Activated naive CD8-positive, alpha-beta T cell treated with anti-CD3 and anti-CD28 coated beads, Interleukin-2, amount 50 U/mL, for 24 hours (primary cell): ENCODE results near the gene MAP7D3.
A peak's percentile ranks its signal among the peaks of the same experiment; 100 is the strongest.
"Not testable (repeated sequence)": the region's sequence is repeated elsewhere in the genome, so short reads cannot be mapped to it uniquely, and the experiment has no call there.

Experiments
- ATAC-seq: fragments of 150-1000 bp; cut with Tn5 transposase; one replicate; pipeline ENCODE4 v1.10.0; 2021
- DNase-seq: peaks from one replicate; pipeline ENCODE4 v3.0.0; 2021
- H3K27ac Mint-ChIP-seq: one replicate; pipeline ENCODE4 v1.8.0; 2021; ENCODE audit warnings: mild to moderate bottlenecking, mixed read lengths
- H3K27me3 Mint-ChIP-seq: one replicate; pipeline ENCODE4 v1.8.0; 2021; ENCODE audit warnings: mixed read lengths
- H3K36me3 Mint-ChIP-seq: one replicate; pipeline ENCODE4 v1.8.0; 2021; ENCODE audit warnings: low read depth, mixed read lengths
- H3K4me1 Mint-ChIP-seq: one replicate; pipeline ENCODE4 v1.8.0; 2021; ENCODE audit warnings: mixed read lengths
- H3K4me3 Mint-ChIP-seq: one replicate; pipeline ENCODE4 v1.8.0; 2021; ENCODE audit warnings: mild to moderate bottlenecking, moderate library complexity, mixed read lengths
- H3K9me3 Mint-ChIP-seq: one replicate; pipeline ENCODE4 v1.8.0; 2021; ENCODE audit warnings: mixed read lengths

Gene MAP7D3

DNA sequence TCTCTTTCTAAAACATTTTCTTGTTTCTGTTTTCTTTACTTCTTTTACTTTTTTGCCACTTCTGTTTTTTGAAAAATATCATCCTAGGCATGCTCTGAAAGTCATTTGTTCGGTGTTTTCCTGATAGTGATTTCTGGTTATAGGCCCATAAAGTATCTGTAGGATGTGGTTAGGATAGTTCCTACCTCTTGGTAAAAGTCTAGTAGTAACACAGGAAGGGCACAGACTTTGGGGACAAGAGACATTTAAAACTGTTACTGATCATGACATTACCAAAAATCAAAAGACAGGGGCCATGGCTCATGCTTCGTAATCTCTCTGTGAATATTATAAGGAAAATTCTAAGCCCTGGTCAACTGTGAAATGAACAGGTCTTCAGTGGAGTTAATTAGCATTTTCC is 59.1 kb downstream of the MAP7D3 start:
- Mint-ChIP-seq H3K27me3 (no peaks in the 10 kb centered on the region), H3K4me3 (no peak overlapping the region), H3K4me1 (peaks cover 28% of the 10 kb centered on the region), H3K36me3 (peaks cover 3% of the 10 kb centered on the region), H3K27ac (peak overlapping the region; percentile 52), H3K9me3 (no peaks in the 10 kb centered on the region)
- DNase-seq (no peak), ATAC-seq (peak; percentile 36)

DNA sequence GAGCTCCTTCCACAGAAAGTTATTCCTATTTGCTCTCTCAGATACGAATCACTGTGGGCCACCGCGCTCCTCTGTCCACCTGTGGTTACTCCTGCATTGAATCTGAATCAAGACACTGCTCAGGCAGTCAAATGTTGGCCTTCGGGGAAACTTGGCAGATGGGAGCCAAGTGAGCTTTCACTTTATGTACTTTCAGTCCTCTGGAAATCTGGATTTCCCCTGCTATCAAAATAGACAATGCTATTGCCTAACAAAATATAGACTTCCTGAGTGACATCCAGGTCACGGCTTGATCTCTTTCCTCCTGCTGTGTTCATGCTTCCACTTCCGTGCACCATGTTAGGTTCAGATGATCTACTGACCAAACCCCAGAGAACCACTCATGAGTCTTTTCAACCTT is 60.0 kb downstream of the MAP7D3 start:
- no peak for DNase-seq
- Mint-ChIP-seq H3K36me3 (peaks cover 3% of the 10 kb centered on the region), H3K4me1 (peaks cover 28% of the 10 kb centered on the region), H3K4me3 (no peak overlapping the region), H3K27me3 (no peaks in the 10 kb centered on the region), H3K9me3 (no peaks in the 10 kb centered on the region), H3K27ac (no peak overlapping the region)
- ATAC-seq: no peak

DNA sequence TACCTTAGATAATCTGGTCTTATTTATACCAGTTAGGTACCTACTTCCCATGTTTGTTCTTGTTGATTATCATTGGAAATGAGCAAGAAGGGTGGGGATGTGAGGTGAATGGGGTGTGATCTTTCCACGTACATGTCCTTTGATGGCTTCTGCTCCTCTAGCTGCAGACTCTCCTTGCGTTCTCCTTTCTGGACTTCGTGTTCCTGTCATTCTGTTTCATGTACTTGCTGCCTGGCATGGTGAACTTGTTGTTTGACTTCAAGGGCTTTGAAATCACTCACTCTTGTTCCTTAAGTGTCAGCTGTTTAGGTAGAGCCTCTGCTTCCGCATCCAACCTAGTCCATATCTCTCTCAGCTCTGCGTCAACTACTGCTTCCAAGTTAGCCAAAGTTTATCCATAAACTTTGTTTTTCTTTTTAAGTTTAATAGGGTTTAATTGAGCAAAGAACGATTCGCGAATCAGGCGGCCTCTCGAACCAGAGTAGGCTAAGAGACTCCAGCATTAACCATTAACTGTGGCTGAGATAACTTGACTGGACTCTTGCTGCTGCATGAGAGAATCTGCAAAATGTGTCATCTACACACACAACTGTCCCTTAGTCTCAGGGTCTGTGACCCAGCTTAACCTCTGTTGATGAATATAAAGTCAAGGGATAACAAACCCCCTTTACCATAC is 61.0 kb downstream of the MAP7D3 start:
- Mint-ChIP-seq H3K27ac (no peak overlapping the region), H3K4me1 (peaks cover 34% of the 10 kb centered on the region), H3K36me3 (peaks cover 3% of the 10 kb centered on the region), H3K9me3 (no peaks in the 10 kb centered on the region), H3K4me3 (no peak overlapping the region), H3K27me3 (no peaks in the 10 kb centered on the region)
- no peak for DNase-seq
- ATAC-seq: no peak

DNA sequence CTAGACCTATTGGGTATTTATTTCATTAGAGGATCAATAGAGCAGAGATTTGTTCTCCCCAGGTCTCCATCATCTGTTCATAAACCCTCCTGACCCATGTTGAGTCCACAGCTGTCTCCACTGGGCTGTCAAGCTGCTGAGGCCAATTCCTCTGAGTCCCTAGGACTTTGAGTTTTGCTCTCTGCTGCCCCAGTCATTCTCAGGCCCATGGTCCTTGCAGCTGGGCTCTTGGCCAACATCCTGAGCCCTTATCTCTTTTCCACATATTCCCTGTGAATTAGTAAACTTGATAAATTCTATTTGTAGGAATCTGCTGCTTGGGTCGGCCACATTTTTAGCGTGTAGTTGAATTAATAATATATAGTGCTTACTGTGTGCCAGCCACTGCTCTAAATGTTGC is 62.0 kb downstream of the MAP7D3 start:
- DNase-seq: no peak
- Mint-ChIP-seq H3K36me3 (peaks cover 3% of the 10 kb centered on the region), H3K4me3 (no peak overlapping the region), H3K27ac (no peak overlapping the region), H3K27me3 (no peaks in the 10 kb centered on the region), H3K4me1 (peaks cover 34% of the 10 kb centered on the region), H3K9me3 (no peaks in the 10 kb centered on the region)
- ATAC-seq: no peak

DNA sequence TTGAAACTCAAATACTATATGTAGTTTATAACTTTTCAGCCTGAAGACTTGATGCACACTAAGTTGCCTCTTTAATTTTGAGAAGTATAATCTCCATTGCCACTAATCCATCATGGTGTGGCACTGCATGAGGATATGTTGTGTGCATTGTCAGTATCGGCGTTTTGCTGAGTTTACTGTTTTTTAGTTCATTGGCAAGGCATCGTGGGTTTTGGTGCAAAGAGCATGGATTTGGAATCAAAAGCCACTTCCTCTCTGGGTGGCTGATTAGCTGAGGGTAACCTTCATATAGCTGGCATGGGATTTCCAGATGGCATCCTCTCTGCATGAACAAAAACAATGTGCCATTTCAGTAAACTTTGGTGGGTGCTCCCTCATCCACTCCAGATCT is 65.2 kb downstream of the MAP7D3 start:
- ATAC-seq (no peak), DNase-seq (no peak)
- peaks cover 8% of the 10 kb centered on the region for H3K4me1 Mint-ChIP-seq

DNA sequence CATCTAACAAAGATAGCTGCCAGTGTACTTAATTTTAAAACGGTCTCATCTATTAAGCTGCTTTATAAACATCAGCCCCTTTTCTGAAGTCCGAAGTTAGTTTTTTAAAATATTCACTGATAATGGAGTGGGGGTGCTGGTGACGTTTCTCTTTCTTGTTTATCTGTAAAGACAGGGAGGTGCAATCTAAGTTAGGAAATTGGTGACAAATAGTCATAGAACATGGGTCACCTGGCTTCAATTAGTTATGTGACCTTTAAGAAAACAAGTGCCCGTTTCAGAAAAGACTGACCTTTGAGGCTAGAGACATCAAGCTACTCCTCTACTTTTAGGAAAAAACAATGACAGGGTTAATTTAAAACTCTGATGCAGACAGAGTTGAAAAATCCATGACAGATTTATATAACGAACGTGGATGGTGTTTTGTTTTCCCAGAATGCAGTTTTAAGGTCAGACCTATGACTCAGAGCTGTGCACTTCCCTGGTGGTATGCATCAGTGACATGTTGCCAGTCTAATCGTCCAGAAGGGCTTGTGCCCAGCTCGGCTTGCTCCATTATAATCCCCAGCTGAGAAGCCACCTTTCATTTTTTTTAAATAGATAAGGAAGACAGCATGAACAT is 65.7 kb downstream of the MAP7D3 start:
- no peak for DNase-seq
- ATAC-seq: no peak
- no peaks in the 10 kb centered on the region for H3K36me3 Mint-ChIP-seq
- no peaks in the 10 kb centered on the region for H3K27me3 Mint-ChIP-seq
- H3K4me3 Mint-ChIP-seq: no peak overlapping the region
- peaks cover 6% of the 10 kb centered on the region for H3K4me1 Mint-ChIP-seq
- no peak overlapping the region for H3K27ac Mint-ChIP-seq
- no peaks in the 10 kb centered on the region for H3K9me3 Mint-ChIP-seq

More for the DNA sequence above, 65.2 kb downstream of the MAP7D3 start:
- no peaks in the 10 kb centered on the region for H3K9me3 Mint-ChIP-seq
- H3K27me3 Mint-ChIP-seq: no peaks in the 10 kb centered on the region
- H3K27ac Mint-ChIP-seq: no peak overlapping the region
- no peaks in the 10 kb centered on the region for H3K36me3 Mint-ChIP-seq
- no peak overlapping the region for H3K4me3 Mint-ChIP-seq

DNA sequence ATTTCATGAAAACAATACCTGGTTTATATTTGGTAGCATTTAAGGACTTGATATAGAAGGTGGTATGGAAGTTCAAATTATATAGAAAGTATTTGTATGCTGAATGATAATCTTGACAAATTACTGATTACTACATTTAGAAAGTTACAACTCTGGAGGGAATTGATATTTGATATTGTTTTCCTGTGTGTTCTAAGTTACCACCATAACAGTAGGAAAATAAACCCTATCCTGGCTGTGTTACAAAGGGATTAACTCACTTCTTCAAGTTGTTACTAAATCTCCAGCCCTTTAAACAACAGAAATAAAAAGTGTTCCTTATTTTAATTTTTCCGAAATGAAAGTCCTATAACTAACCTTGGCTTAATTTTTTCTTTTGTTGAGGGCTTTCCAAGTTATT is 67.3 kb downstream of the MAP7D3 start:
- DNase-seq: no peak

DNA sequence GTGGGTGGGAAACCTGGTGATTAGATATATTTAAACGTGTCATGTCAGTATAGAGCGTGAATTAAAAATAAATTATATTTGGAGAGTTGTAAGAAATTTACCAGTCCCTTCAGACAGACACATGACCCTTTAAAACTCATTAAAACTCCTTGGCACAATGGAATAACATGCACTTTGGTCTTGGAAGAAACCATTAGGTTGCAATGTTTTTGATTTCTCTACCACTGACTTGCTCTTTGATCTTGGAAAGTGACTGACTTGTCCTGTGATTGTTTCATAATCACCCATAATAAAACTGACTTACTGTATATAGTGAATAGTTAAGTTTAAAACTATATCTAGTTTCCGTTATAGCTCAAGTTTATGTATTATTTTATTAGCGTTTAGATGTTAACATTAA is 68.0 kb downstream of the MAP7D3 start:
- no peaks in the 10 kb centered on the region for H3K36me3 Mint-ChIP-seq
- no peaks in the 10 kb centered on the region for H3K27me3 Mint-ChIP-seq
- no peaks in the 10 kb centered on the region for H3K9me3 Mint-ChIP-seq
- ATAC-seq (no peak), DNase-seq (no peak)
- peaks cover 6% of the 10 kb centered on the region for H3K4me1 Mint-ChIP-seq
- no peak overlapping the region for H3K4me3 Mint-ChIP-seq
- H3K27ac Mint-ChIP-seq: no peak overlapping the region

More for the DNA sequence above, 67.3 kb downstream of the MAP7D3 start:
- Mint-ChIP-seq H3K4me3 (no peak overlapping the region), H3K36me3 (no peaks in the 10 kb centered on the region), H3K4me1 (peaks cover 6% of the 10 kb centered on the region), H3K27me3 (no peaks in the 10 kb centered on the region), H3K9me3 (no peaks in the 10 kb centered on the region), H3K27ac (no peak overlapping the region)
- no peak for ATAC-seq

DNA sequence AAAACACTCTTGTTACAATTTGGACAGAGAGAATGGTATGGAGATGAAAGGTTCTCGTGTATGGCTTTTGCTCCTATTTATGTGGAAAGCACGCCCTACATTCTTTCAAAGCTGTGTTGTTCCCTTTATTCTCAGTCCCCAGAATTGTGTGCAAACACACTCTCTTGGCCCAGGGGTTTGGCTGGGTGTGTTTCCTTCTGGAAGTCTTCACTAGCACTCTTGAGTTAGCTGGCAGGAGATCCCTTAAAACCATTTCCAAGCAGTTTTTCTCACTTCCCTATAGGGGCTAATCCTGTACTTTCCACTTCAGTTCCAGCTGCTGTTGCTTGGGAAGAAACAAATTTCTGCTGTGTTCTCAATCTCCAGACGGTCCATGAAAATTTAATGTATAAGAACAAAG is 68.8 kb downstream of the MAP7D3 start:
- DNase-seq (no peak), ATAC-seq (no peak)
- Mint-ChIP-seq H3K4me3 (no peak overlapping the region), H3K27me3 (no peaks in the 10 kb centered on the region), H3K36me3 (no peaks in the 10 kb centered on the region), H3K4me1 (peaks cover 6% of the 10 kb centered on the region), H3K9me3 (no peaks in the 10 kb centered on the region), H3K27ac (no peak overlapping the region)

DNA sequence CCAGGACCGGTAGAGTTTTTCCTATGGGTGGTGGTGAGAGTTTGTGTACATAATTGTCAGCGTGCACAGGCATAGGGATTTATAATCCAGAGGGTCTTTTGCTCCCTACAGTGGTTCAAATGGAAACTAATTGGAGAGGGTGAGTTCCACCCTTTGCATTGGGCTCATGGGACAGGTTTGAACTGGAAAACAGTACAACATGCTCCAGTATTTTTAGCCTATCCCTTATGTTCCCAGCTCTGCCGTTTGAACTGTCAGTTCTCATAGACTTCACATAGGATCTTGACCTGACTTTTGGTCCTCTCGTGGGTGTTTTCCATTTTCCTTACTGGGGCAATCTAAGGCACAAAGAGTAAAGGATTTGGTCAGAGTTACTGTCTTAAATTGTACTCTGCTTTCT is 72.1 kb downstream of the MAP7D3 start:
- no peaks in the 10 kb centered on the region for H3K9me3 Mint-ChIP-seq
- no peak overlapping the region for H3K4me3 Mint-ChIP-seq
- no peak overlapping the region for H3K27ac Mint-ChIP-seq
- no peak for ATAC-seq
- H3K27me3 Mint-ChIP-seq: no peaks in the 10 kb centered on the region
- DNase-seq: no peak
- no peaks in the 10 kb centered on the region for H3K4me1 Mint-ChIP-seq
- no peaks in the 10 kb centered on the region for H3K36me3 Mint-ChIP-seq

DNA sequence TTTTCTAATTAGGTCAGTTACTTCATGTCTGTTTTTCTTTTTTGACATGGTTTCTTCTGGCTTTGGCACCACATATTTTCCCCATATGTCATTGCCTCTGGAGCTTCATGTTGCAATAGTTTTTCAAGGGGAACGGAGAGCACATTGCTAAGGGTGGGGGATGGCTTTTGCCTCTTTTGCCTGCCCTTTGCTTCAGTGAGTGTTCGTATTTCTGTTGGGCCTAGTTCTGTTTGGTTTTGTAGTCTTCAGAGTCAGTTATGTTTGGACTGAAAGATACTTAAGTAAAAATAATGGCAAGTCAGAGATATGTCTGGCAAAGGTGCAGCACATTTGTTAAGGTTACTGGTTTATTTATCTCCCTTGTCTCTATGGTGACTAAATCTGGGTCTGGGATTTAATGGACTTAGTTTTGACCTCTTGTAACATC is 74.8 kb downstream of the MAP7D3 start:
- no peak overlapping the region for H3K4me3 Mint-ChIP-seq
- H3K36me3 Mint-ChIP-seq: no peaks in the 10 kb centered on the region
- ATAC-seq (no peak), DNase-seq (no peak)
- H3K4me1 Mint-ChIP-seq: no peaks in the 10 kb centered on the region
- H3K27ac Mint-ChIP-seq: no peak overlapping the region
- H3K27me3 Mint-ChIP-seq: no peaks in the 10 kb centered on the region
- no peaks in the 10 kb centered on the region for H3K9me3 Mint-ChIP-seq

DNA sequence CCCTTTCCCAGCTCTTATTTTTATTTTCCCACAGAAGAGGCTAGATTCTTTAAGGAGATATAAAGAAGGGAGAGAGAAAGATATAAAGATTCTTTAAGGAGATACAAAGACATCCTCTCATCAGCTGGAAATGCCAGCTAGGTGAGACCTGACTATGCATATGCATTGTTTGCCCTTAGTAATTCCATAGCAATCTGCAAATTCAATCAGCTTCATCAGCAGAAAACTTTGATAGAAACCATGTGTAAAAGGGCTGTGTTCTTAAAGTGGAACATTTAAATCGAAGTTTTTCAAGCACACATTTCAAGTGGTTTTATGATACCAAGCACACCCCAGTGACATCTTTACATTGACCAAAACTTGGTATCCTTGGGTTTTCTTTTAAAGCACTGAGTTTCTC is 79.8 kb downstream of the MAP7D3 start:
- H3K36me3 Mint-ChIP-seq: no peaks in the 10 kb centered on the region
- H3K4me3 Mint-ChIP-seq: no peak overlapping the region
- DNase-seq: no peak
- no peaks in the 10 kb centered on the region for H3K4me1 Mint-ChIP-seq
- no peaks in the 10 kb centered on the region for H3K9me3 Mint-ChIP-seq
- no peak overlapping the region for H3K27ac Mint-ChIP-seq
- no peak for ATAC-seq
- no peaks in the 10 kb centered on the region for H3K27me3 Mint-ChIP-seq

DNA sequence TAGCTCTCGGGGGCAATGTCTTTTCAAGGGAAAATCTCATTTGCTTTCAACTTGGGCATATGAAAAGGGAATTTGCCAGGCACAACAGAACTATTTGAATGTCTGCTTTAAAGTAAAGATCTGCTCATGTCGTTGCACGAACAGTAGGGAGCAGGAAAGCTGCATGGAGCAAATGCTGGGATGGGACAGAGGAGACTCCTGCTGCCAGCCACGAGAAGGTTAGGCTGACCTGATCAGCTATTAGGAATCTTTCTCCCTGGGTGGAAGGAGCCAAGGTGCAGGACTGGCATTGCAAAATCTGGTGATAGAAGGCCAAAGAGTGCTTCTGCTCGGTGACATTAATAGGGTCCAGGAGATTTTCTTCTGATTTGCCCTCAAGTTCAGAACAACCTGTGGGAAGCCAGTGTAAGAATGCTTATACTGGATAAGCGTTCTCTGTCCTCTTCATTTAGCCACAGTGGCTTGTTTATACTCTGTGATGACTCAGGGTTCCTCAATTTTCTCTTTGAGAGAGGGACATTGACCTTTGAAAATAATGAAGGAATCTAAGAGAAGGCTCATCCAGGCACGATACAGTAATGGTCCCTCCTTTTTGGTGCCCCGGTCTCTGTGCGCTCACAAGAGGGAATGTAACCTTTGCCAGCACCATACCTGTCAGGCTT is 80.9 kb downstream of the MAP7D3 start:
- no peak for ATAC-seq
- Mint-ChIP-seq H3K4me1 (no peaks in the 10 kb centered on the region), H3K27me3 (no peaks in the 10 kb centered on the region), H3K36me3 (no peaks in the 10 kb centered on the region), H3K27ac (no peak overlapping the region), H3K9me3 (no peaks in the 10 kb centered on the region), H3K4me3 (no peak overlapping the region)
- DNase-seq: no peak

DNA sequence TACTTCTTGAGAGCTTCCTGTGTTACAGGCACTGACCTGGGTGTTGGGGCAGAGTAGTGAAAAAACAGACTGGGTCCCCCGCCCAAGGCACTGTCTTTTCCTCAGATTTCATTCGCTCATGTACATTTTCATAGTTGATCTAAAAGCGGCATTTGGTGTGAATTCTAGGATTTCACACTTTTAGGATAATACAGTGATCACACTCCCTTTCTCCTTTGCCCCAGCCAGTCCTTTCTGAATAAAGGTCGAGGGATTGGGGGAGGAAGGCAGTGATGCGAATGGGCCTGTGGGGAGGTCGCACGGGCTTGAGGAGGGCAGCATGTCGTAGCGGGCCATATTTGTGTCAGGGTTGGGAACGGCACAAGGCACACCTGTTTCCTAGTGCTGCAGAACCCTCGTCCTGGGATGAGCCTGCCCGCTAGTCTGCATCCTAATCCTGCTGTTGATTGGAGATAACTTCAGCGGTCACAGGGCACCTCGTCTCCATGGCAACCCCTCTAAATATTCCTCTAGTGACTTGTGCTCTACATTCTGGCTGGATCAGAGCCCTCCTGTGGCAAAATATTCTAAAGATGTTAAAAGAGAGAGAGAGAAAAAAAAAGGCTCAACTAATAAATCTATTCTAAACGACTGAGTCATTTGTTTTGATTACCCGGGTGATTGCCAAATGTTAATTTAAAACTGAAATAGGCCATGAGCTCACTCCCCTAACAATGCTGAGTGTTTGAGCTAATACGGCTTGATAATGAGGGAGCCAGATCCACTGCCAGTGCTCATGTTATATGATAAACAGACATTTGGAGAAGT is 82.1 kb downstream of the MAP7D3 start:
- Mint-ChIP-seq H3K4me3 (no peak overlapping the region), H3K27me3 (no peaks in the 10 kb centered on the region), H3K9me3 (no peaks in the 10 kb centered on the region), H3K4me1 (no peaks in the 10 kb centered on the region), H3K36me3 (no peaks in the 10 kb centered on the region), H3K27ac (no peak overlapping the region)
- DNase-seq: no peak
- no peak for ATAC-seq

DNA sequence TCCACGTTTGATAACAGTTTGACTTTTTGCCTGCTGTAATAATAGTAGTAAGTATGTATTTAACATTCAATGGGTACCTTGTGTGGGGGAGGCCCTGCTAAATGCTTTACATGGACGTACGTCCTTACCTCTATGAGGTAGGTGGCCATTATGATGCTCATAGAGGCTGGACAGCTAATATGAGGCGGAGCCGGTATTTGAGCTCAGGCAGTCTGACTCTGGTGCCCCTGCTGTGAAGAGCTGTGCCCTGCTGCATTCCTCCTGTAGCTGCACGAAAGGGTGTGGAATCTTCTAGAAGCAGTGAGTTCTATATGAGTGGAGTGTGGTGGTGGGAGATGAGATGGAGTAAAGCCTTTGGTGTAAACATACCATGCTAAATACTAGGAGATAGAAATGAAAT is 83.2 kb downstream of the MAP7D3 start:
- not testable (repeated sequence) for H3K4me3 Mint-ChIP-seq, H3K36me3 Mint-ChIP-seq, ATAC-seq

More for the DNA sequence above, 83.2 kb downstream of the MAP7D3 start:
- not testable (repeated sequence) for H3K9me3 Mint-ChIP-seq, H3K27me3 Mint-ChIP-seq, DNase-seq, H3K4me1 Mint-ChIP-seq, H3K27ac Mint-ChIP-seq
